IMR-90 (cell line): ENCODE results near the gene CDKAL1. TPM values are rescaled to one million over a fixed set of nuclear protein-coding genes. Genes with fewer than 3 reads are reported as not detected.

Source experiments
- ATAC-seq: fragments of 200-7000 bp; cut with Tn5 transposase; 2 replicates; pipeline ENCODE4 v1.9.1; 2020; ENCODE audit warnings: low read depth, mild to moderate bottlenecking, moderate library complexity
- BruUV-seq: library from RNA; stranded (reverse); fragments of 400-500 nt; replicated peaks from 2 replicates; lab custom pipeline; 2021; lab: Mats Ljungman, UMichigan
- CTCF ChIA-PET: fragments of 300-600 bp; formaldehyde crosslinking; extraction: SDS; loops from one replicate; lab custom pipeline; 2021; ENCODE audit warnings: antibody characterized with exemption; lab: Yijun Ruan, JAX
- POLR2A ChIA-PET: fragments of 300-600 bp; sonication (Branson Sonifier 250); formaldehyde crosslinking; loops from one replicate; lab custom pipeline; 2022; ENCODE audit warnings: antibody characterized with exemption; ENCODE audit not compliant: unreplicated experiment; lab: Charles Lee
- DNase-seq: peaks from one replicate; pipeline ENCODE4 v3.0.0; 2013
- H2AFZ ChIP-seq: replicated peaks from 2 replicates; pipeline ENCODE3; 2013; ENCODE audit warnings: low read length, mild to moderate bottlenecking; ENCODE audit not compliant: poor library complexity
- H2AK5ac ChIP-seq: 2 replicates; pipeline ENCODE4 v1.6.1; 2013; ENCODE audit warnings: low read depth, low read length, inconsistent platforms
- H2AK9ac ChIP-seq: replicated peaks from 2 replicates; pipeline ENCODE3; 2013; ENCODE audit warnings: mild to moderate bottlenecking, low read depth, low read length, moderate library complexity; ENCODE audit not compliant: poor library complexity
- H2BK120ac ChIP-seq: 2 replicates; pipeline ENCODE4 v1.6.1; 2013; ENCODE audit warnings: low read depth, low read length, inconsistent platforms
- H2BK15ac ChIP-seq: 3 replicates; pipeline ENCODE4 v1.6.1; 2013; ENCODE audit warnings: low read depth, low read length, inconsistent platforms
- H2BK20ac ChIP-seq: 2 replicates; pipeline ENCODE4 v1.6.1; 2013; ENCODE audit warnings: low read depth, mild to moderate bottlenecking, inconsistent platforms, low read length, moderate library complexity
- H2BK5ac ChIP-seq: 2 replicates; pipeline ENCODE4 v1.6.1; 2013; ENCODE audit warnings: mild to moderate bottlenecking, low read depth, low read length, inconsistent platforms; ENCODE audit not compliant: poor library complexity, severe bottlenecking
- H3K14ac ChIP-seq: replicated peaks from 2 replicates; pipeline ENCODE4 v1.6.1; 2013; ENCODE audit warnings: low read depth, low read length, inconsistent platforms
- H3K18ac ChIP-seq: 2 replicates; pipeline ENCODE4 v1.6.1; 2013; ENCODE audit warnings: low read depth, low read length, control low read depth
- H3K23ac ChIP-seq: 2 replicates; pipeline ENCODE4 v1.6.1; 2013; ENCODE audit warnings: low read depth, low read length, inconsistent platforms
- H3K27ac ChIP-seq: 2 replicates; pipeline ENCODE4 v1.5.1; 2013; ENCODE audit warnings: mild to moderate bottlenecking, control low read depth, low read length; ENCODE audit not compliant: insufficient read depth
- H3K27me3 ChIP-seq: 2 replicates; pipeline ENCODE4 v1.6.1; 2013; ENCODE audit warnings: low read length; ENCODE audit not compliant: control insufficient read depth, insufficient read depth
- H3K36me3 ChIP-seq: 2 replicates; pipeline ENCODE4 v1.6.1; 2013; ENCODE audit warnings: low read length, mixed read lengths; ENCODE audit not compliant: control insufficient read depth, insufficient read depth
- H3K4ac ChIP-seq: 2 replicates; pipeline ENCODE4 v1.6.1; 2013; ENCODE audit warnings: low read depth, low read length, inconsistent platforms
- H3K4me1 ChIP-seq: 2 replicates; pipeline ENCODE4 v1.6.1; 2013; ENCODE audit warnings: low read length, mixed read lengths; ENCODE audit not compliant: control insufficient read depth, insufficient read depth
- H3K4me2 ChIP-seq: 2 replicates; pipeline ENCODE4 v1.6.1; 2013; ENCODE audit warnings: low read depth, mild to moderate bottlenecking, control low read depth, low read length, moderate library complexity
- H3K4me3 ChIP-seq: 2 replicates; pipeline ENCODE4 v1.5.1; 2013; ENCODE audit warnings: low read depth, mild to moderate bottlenecking, control low read depth, low read length, moderate library complexity; ENCODE audit not compliant: insufficient read depth
- H3K56ac ChIP-seq: 2 replicates; pipeline ENCODE4 v1.6.1; 2013; ENCODE audit warnings: low read length, inconsistent platforms; ENCODE audit not compliant: insufficient read depth; ENCODE audit errors: extremely low read depth
- H3K79me1 ChIP-seq, 2 experiments: 2 replicates each; pipeline ENCODE4 v1.6.1; 2013; ENCODE audit warnings: low read length in 2 of 2, inconsistent platforms in 1 of 2, low read depth in 1 of 2
- H3K9ac ChIP-seq: 2 replicates; pipeline ENCODE4 v1.6.1; 2013; ENCODE audit warnings: low read depth, low read length, control low read depth
- H3K9me1 ChIP-seq: 2 replicates; pipeline ENCODE4 v1.6.1; 2013; ENCODE audit warnings: low read length, inconsistent platforms; ENCODE audit not compliant: insufficient read depth
- H3K9me3 ChIP-seq: 2 replicates; pipeline ENCODE4 v1.6.1; 2013; ENCODE audit warnings: low read length; ENCODE audit not compliant: control insufficient read depth, insufficient read depth
- H4K20me1 ChIP-seq: 2 replicates; pipeline ENCODE4 v1.6.1; 2013; ENCODE audit warnings: low read length, inconsistent platforms; ENCODE audit not compliant: insufficient read depth
- H4K5ac ChIP-seq: 2 replicates; pipeline ENCODE4 v1.6.1; 2013; ENCODE audit warnings: mild to moderate bottlenecking, low read depth, low read length, control low read depth
- H4K8ac ChIP-seq, 2 experiments: 2 replicates each; pipeline ENCODE4 v1.6.1; 2013; ENCODE audit warnings: low read depth in 2 of 2, low read length in 2 of 2, control low read depth in 1 of 2, inconsistent platforms in 1 of 2
- H4K91ac ChIP-seq: 2 replicates; pipeline ENCODE4 v1.6.1; 2013; ENCODE audit warnings: low read depth, low read length, inconsistent platforms; ENCODE audit not compliant: insufficient read depth
- BHLHE40 ChIP-seq: fragments of 150-350 bp; IDR thresholded peaks from 2 replicates; pipeline ENCODE4 v1.6.1; 2016; ENCODE audit warnings: mild to moderate bottlenecking, low read depth, low read length
- CEBPB ChIP-seq: IDR thresholded peaks from 2 replicates; pipeline ENCODE4 v1.6.1; 2012; ENCODE audit warnings: low read depth, low read length, improper control_type of control experiment
- CHD1 ChIP-seq: IDR thresholded peaks from 2 replicates; pipeline ENCODE4 v1.6.1; 2012; ENCODE audit warnings: low read depth, low read length, improper control_type of control experiment
- CTCF ChIP-seq: conservative IDR thresholded peaks from 2 replicates; pipeline ENCODE4 v1.5.1; 2012; ENCODE audit warnings: mild to moderate bottlenecking, low read depth, low read length, improper control_type of control experiment
- ELK1 ChIP-seq: fragments of 150-350 bp; IDR thresholded peaks from 2 replicates; pipeline ENCODE4 v1.6.1; 2016; ENCODE audit warnings: low read depth, mild to moderate bottlenecking, low read length, moderate library complexity, borderline replicate concordance
- FOS ChIP-seq: fragments of 150-350 bp; IDR thresholded peaks from 2 replicates; pipeline ENCODE4 v1.6.1; 2016; ENCODE audit warnings: low read depth, low read length
- MAFK ChIP-seq: IDR thresholded peaks from 2 replicates; pipeline ENCODE4 v1.6.1; 2012; ENCODE audit warnings: low read depth, low read length, improper control_type of control experiment
- MAZ ChIP-seq: IDR thresholded peaks from 2 replicates; pipeline ENCODE4 v1.6.1; 2012; ENCODE audit warnings: low read depth, mild to moderate bottlenecking, low read length, improper control_type of control experiment, moderate library complexity, borderline replicate concordance
- MXI1 ChIP-seq: IDR thresholded peaks from 2 replicates; pipeline ENCODE4 v1.6.1; 2012; ENCODE audit warnings: low read depth, mild to moderate bottlenecking, low read length, moderate library complexity, borderline replicate concordance
- NFE2L2 ChIP-seq: fragments of 150-350 bp; IDR thresholded peaks from 2 replicates; pipeline ENCODE4 v1.6.1; 2016; ENCODE audit warnings: low read depth, mild to moderate bottlenecking, low read length
- POLR2A ChIP-seq: IDR thresholded peaks from 2 replicates; pipeline ENCODE4 v1.6.1; 2012; ENCODE audit warnings: mild to moderate bottlenecking, low read depth, low read length
- RAD21 ChIP-seq: IDR thresholded peaks from 2 replicates; pipeline ENCODE4 v1.6.1; 2012; ENCODE audit warnings: low read length, improper control_type of control experiment
- RCOR1 ChIP-seq: IDR thresholded peaks from 2 replicates; pipeline ENCODE4 v1.6.1; 2012; ENCODE audit warnings: mild to moderate bottlenecking, low read length, improper control_type of control experiment; ENCODE audit not compliant: insufficient replicate concordance
- RFX5 ChIP-seq: IDR thresholded peaks from 2 replicates; pipeline ENCODE4 v1.8.0; 2012; ENCODE audit warnings: low read depth, mild to moderate bottlenecking, low read length, moderate library complexity
- SMC3 ChIP-seq: fragments of 150-350 bp; IDR thresholded peaks from 2 replicates; pipeline ENCODE4 v1.6.1; 2016; ENCODE audit warnings: low read depth, mild to moderate bottlenecking, antibody characterized with exemption, low read length, moderate library complexity
- USF2 ChIP-seq: fragments of 150-350 bp; IDR thresholded peaks from 2 replicates; pipeline ENCODE4 v1.6.1; 2017; ENCODE audit warnings: mild to moderate bottlenecking, antibody characterized with exemption, low read length, low read depth
- WGBS, 2 experiments: methylation state at CpG; one replicate each; pipeline versions ENCODE4 v1.1.5 to v1.1.7; 2013; ENCODE audit warnings: missing lambda C conversion rate in 2 of 2; ENCODE audit not compliant: insufficient read length in 1 of 2; ENCODE audit errors: extremely low coverage in 2 of 2; 5-methylcytosine and 5-hydroxymethylcytosine counted together
- dilution Hi-C: fragments of 300-500 bp; cut with HindIII; formaldehyde crosslinking; loops from one replicate; pipeline ENCODE4 v1.14.3; 2018; ENCODE audit warnings: low sequenced_read_pairs; ENCODE audit not compliant: unreplicated experiment
- in situ Hi-C: fragments of 300-500 bp; cut with MboI; formaldehyde crosslinking; loops from 3 replicates; pipeline ENCODE4 v1.14.3; 2019; ENCODE audit warnings: low sequenced_read_pairs, inconsistent platforms, mixed read lengths
- intact Hi-C: fragments of 100-400 bp; cut with micrococcal nuclease; formaldehyde crosslinking; loops from 2 replicates; pipeline ENCODE4 v1.10.0; 2022
- polyA plus RNA-seq, 3 experiments: library from polyadenylated mRNA; depleted of rRNA; stranded (reverse); fragments of >200 nt; gene quantifications; 2 replicates each; pipeline ENCODE4 v1.2.3, GENCODE V29; 2012; ENCODE audit warnings: low replicate concordance in 1 of 3
- total RNA-seq: library from RNA; depleted of rRNA; stranded (reverse); fragments of >200 nt; gene quantifications from 2 replicates; pipeline ENCODE4 v1.2.3, GENCODE V29; 2012

Gene CDKAL1
- total and polyA plus RNA-seq, 2 of the 4 experiments (the other 2 are of a cell fraction) = 3.7 to 13.1 TPM

GRCh38 chr6:21245488-21245887 is 711.2 kb downstream of the CDKAL1 start:
- H2AK5ac ChIP-seq = no peak overlapping the region
- H2BK20ac ChIP-seq = no peak overlapping the region
- CTCF ChIA-PET = no interaction called here
- no CpG with 5 or more reads among the region's 4 CpGs for WGBS, 2 experiments
- no peak overlapping the region for H3K14ac ChIP-seq
- no peak for TF ChIP-seq MAZ
- TF ChIP-seq MAFK = no peak
- TF ChIP-seq CHD1 = no peak
- no peak for TF ChIP-seq NFE2L2
- TF ChIP-seq SMC3 = no peak
- no peak for TF ChIP-seq RAD21
- TF ChIP-seq FOS = no peak
- TF ChIP-seq ELK1 = no peak
- TF ChIP-seq MXI1 = no peak
- TF ChIP-seq USF2 = no peak
- TF ChIP-seq RFX5 = no peak
- TF ChIP-seq POLR2A = no peak
- TF ChIP-seq RCOR1 = no peak
- no peak for TF ChIP-seq CTCF
- no peak for TF ChIP-seq CEBPB
- no peak for TF ChIP-seq BHLHE40
- H3K9me1 ChIP-seq = no peaks in the 10 kb centered on the region
- H3K9ac ChIP-seq = no peak overlapping the region
- in situ Hi-C loops = no loop called here
- no peak overlapping the region for H4K91ac ChIP-seq
- POLR2A ChIA-PET = no interaction called here
- H3K18ac ChIP-seq = no peak overlapping the region
- H4K5ac ChIP-seq = no peak overlapping the region
- no peaks in the 10 kb centered on the region for H4K20me1 ChIP-seq
- H4K8ac ChIP-seq = no peak overlapping the region
- BruUV-seq = no TSS peak
- DNase-seq (no peak), ATAC-seq (no peak)
- intact Hi-C loops = no loop called here
- no peaks in the 10 kb centered on the region for H3K36me3 ChIP-seq
- no peak overlapping the region for H2AK9ac ChIP-seq
- dilution Hi-C loops = no loop called here
- no peaks in the 10 kb centered on the region for H3K27me3 ChIP-seq
- no peak overlapping the region for H3K27ac ChIP-seq
- H3K79me1 ChIP-seq = no peaks in the 10 kb centered on the region
- no peak overlapping the region for H3K4me3 ChIP-seq
- no peak overlapping the region for H2BK120ac ChIP-seq
- no peaks in the 10 kb centered on the region for H3K9me3 ChIP-seq
- H3K56ac ChIP-seq = no peak overlapping the region
- no peak overlapping the region for H2AFZ ChIP-seq
- H3K4me1 ChIP-seq = no peaks in the 10 kb centered on the region
- no peak overlapping the region for H2BK5ac ChIP-seq
- no peak overlapping the region for H2BK15ac ChIP-seq
- no peak overlapping the region for H3K23ac ChIP-seq
- H3K4ac ChIP-seq = no peak overlapping the region
- no peak overlapping the region for H3K4me2 ChIP-seq
